WERI-Rb-1 (cell line): Measurements from ENCODE around the gene PHF11.
A peak's percentile ranks its signal among the peaks of the same experiment; 100 is the strongest.

Source experiments
- DNase-seq: peaks from one replicate; pipeline ENCODE4 v3.0.0-alpha.2; 2020
- H3K27ac ChIP-seq: fragments of 250-450 bp; sonication (Bioruptor Pico); 2 replicates; pipeline ENCODE4 v1.5.1; 2020; ENCODE audit warnings: mild to moderate bottlenecking, moderate library complexity
- H3K27me3 ChIP-seq: fragments of 250-450 bp; sonication (Bioruptor Pico); 2 replicates; pipeline ENCODE4 v1.5.1; 2021; ENCODE audit warnings: mild to moderate bottlenecking, low read depth, moderate library complexity; ENCODE audit not compliant: insufficient read depth, severe bottlenecking
- H3K36me3 ChIP-seq: fragments of 250-450 bp; sonication (Bioruptor Pico); 2 replicates; pipeline ENCODE4 v1.5.1; 2020; ENCODE audit warnings: mild to moderate bottlenecking, moderate library complexity
- H3K4me3 ChIP-seq: 2 replicates; pipeline ENCODE4 v1.5.1; 2011; ENCODE audit warnings: low read depth, mild to moderate bottlenecking, control low read depth, low read length
- H3K9me3 ChIP-seq: fragments of 250-450 bp; sonication (Bioruptor Pico); 2 replicates; pipeline ENCODE4 v1.5.1; 2021; ENCODE audit warnings: mild to moderate bottlenecking, moderate library complexity; ENCODE audit not compliant: severe bottlenecking
- TF ChIP-seq, protein P1 (sequence below): IDR thresholded peaks from 2 replicates; pipeline ENCODE4 v1.5.1; 2011; ENCODE audit warnings: low read depth, mild to moderate bottlenecking, control low read depth, inconsistent platforms, low read length

PHF11 gene

DNA sequence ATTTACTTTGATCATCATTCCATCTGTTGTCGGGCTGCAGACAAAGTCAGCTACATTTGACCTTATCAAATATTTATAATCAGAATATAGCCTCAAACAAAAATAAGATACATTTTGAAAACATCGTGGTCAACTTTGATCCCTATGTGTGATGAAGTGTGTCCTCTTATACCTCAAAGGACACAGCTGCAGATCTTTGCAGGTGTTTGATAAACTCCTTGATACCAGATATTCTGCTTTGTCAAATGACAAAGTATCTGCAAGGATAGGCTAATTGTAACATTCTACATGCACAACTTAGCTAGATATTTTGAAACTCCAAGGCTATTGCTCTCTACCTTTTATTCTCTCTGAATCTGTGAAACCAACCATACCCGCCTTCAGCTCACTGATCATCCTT lies 44.0 kb downstream of the PHF11 start:
- no peak for DNase-seq
- TF ChIP-seq, protein P1, sequence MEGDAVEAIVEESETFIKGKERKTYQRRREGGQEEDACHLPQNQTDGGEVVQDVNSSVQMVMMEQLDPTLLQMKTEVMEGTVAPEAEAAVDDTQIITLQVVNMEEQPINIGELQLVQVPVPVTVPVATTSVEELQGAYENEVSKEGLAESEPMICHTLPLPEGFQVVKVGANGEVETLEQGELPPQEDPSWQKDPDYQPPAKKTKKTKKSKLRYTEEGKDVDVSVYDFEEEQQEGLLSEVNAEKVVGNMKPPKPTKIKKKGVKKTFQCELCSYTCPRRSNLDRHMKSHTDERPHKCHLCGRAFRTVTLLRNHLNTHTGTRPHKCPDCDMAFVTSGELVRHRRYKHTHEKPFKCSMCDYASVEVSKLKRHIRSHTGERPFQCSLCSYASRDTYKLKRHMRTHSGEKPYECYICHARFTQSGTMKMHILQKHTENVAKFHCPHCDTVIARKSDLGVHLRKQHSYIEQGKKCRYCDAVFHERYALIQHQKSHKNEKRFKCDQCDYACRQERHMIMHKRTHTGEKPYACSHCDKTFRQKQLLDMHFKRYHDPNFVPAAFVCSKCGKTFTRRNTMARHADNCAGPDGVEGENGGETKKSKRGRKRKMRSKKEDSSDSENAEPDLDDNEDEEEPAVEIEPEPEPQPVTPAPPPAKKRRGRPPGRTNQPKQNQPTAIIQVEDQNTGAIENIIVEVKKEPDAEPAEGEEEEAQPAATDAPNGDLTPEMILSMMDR, result no peak
- Histone ChIP-seq H3K4me3 (no peak overlapping the region), H3K36me3 (peaks cover 19% of the 10 kb centered on the region), H3K27me3 (no peaks in the 10 kb centered on the region), H3K9me3 (no peaks in the 10 kb centered on the region), H3K27ac (no peak overlapping the region)

DNA sequence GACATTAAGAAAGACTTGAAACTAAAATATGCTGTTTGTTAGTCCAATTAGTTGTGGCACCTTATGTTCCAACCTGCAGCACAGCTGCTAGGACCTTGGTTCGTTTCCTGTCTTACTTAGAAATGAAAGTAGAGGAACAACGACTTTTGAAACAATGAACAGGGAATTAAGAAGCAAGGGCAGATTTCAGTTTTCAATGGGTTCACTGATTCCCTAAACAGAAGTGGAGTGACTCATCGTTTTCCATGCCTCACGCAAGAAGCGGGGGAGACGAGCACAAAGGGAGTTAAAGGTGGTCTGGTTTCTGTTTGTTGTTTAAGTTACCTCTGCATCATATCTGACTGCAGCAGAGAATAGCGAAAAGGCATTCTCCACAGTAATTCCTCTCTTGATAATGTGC lies 44.8 kb downstream of the PHF11 start:
- H3K9me3 ChIP-seq, result no peaks in the 10 kb centered on the region
- no peak overlapping the region for H3K27ac ChIP-seq
- DNase-seq, result no peak
- peaks cover 19% of the 10 kb centered on the region for H3K36me3 ChIP-seq
- TF ChIP-seq, protein P1, result no peak
- no peaks in the 10 kb centered on the region for H3K27me3 ChIP-seq
- no peak overlapping the region for H3K4me3 ChIP-seq

DNA sequence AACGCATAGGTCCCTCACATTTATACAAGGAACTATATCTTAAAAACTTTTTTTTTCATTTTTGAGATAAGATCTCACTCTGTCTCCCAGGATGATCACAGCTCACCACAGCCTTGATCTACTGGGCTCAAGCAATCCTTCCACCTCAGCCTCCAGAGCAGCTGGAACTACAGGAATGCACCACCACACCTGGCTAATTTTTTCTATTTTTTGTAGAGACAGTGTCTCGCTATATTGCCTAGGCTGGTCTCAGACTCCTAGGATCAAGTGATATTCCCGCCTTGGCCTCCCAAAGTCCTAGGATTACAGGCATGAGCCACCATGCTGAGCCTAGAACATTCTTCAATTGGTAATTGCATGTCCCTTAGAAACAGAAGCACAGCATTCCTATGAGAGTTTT lies 47.9 kb downstream of the PHF11 start:
- Histone ChIP-seq H3K9me3 (no peaks in the 10 kb centered on the region), H3K36me3 (peaks cover 19% of the 10 kb centered on the region), H3K27me3 (no peaks in the 10 kb centered on the region), H3K4me3 (no peak overlapping the region), H3K27ac (no peak overlapping the region)
- DNase-seq, result no peak
- TF ChIP-seq, protein P1, result no peak

DNA sequence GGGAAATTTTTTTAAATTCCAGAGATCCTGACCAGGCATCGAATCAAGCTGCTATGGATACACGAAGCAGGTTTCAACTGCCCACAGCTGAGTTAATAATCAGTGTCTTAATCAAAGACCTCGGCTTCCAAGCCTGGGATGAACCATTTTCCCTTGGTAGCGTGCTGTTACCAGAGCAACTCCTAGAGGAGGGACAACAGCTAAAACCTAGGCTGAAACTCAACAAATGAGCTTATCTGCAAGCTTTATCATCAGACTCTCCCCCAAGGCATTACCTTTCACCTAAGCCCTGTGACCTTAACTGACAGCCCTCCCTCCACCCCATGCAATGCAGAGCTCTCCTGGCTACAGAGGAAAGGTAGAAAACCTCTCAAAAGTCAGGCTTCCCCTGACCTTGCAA lies 49.9 kb downstream of the PHF11 start:
- TF ChIP-seq, protein P1, result no peak
- Histone ChIP-seq H3K27ac (peak overlapping the region; percentile 72), H3K4me3 (no peak overlapping the region), H3K9me3 (no peaks in the 10 kb centered on the region), H3K27me3 (no peaks in the 10 kb centered on the region), H3K36me3 (peaks cover 10% of the 10 kb centered on the region)
- DNase-seq, result peak; percentile 50

DNA sequence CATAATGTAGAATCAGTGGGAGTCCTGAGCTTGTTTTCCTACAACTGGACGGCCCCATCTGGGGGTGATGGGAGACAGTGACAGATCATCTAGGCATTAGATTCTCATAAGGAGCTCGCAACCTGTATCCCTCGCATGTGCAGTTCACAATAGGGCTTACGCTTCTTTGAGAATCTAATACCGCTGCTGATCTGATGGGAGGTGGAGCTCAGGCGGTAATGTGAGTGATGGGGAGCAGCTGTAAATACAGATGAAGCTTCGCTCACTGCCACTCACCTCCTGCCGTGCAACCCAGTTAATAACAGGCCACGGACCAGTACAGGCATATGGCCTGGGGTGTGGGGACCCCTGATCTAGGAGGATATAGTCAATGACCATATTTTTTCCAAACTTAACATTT lies 50.8 kb downstream of the PHF11 start:
- Histone ChIP-seq H3K27ac (peak overlapping the region; percentile 72; the same call in 1 of the 2 replicates), H3K9me3 (no peaks in the 10 kb centered on the region), H3K4me3 (no peak overlapping the region), H3K36me3 (peaks cover 7% of the 10 kb centered on the region), H3K27me3 (no peaks in the 10 kb centered on the region)
- DNase-seq, result peak; percentile 70
- TF ChIP-seq, protein P1, result no peak

DNA sequence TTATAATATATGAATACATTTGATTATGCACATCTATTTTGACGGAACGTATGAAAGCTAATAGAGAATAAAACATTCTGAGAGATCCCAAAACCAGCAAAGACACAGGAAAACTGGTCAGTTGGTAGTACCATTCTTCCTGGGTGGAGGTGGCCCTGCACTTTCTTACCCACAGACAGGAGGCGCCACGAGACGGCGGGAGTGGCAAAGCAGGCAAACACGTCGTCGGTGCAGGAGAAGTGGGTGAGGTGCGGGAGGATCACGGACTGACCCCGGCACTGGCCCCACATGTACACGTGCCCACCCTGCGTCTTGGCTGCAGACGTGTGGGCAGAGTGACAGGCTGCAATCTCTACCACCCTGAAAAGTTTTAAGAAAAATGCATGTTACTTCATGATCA lies 53.5 kb downstream of the PHF11 start:
- TF ChIP-seq, protein P1, result 0 out of 2 replicates have a peak, but pooled peaks have one; percentile 3
- Histone ChIP-seq H3K36me3 (peaks cover 6% of the 10 kb centered on the region; the same call in 1 of the 2 replicates), H3K9me3 (no peaks in the 10 kb centered on the region), H3K27ac (no peak overlapping the region), H3K27me3 (no peaks in the 10 kb centered on the region), H3K4me3 (no peak overlapping the region)
- DNase-seq, result no peak
